CD14-positive monocyte (primary cell): ENCODE data around the gene CLDN9. TPM values are rescaled to one million over a fixed set of nuclear protein-coding genes. Genes with fewer than 3 reads are reported as not detected.
A peak's percentile ranks its signal among the peaks of the same experiment; 100 is the strongest.

Experiments
- DNase-seq, 3 donors: peaks; one replicate each; pipeline ENCODE4 v3.0.0-alpha.2; 2011 to 2022
- H2AFZ ChIP-seq: 2 replicates; pipeline ENCODE4 v1.6.0; 2012; ENCODE audit warnings: mild to moderate bottlenecking, low read depth, low read length, inconsistent platforms; ENCODE audit not compliant: insufficient read depth, poor library complexity, severe bottlenecking
- H3K27ac ChIP-seq, 2 donors: 1 replicate in 1 of 2; 2 replicates in 1 of 2; pipeline ENCODE4 v1.5.1; 2012 to 2013; ENCODE audit warnings: low read length in 2 of 2, control low read depth in 1 of 2, inconsistent platforms in 1 of 2, low read depth in 1 of 2, mild to moderate bottlenecking in 1 of 2
- H3K27me3 ChIP-seq, 2 donors: one replicate each; pipeline versions ENCODE4 v1.6.0 to v1.6.1; 2011 to 2013; ENCODE audit warnings: low read length in 2 of 2; ENCODE audit not compliant: control insufficient read depth in 2 of 2, insufficient read depth in 2 of 2
- H3K36me3 ChIP-seq, 2 donors: replicated peaks in 1 of 2; 1 replicate in 1 of 2; 2 replicates in 1 of 2; pipeline versions ENCODE4 v1.5.1 to v1.6.1; 2012 to 2013; ENCODE audit warnings: low read length in 2 of 2, control low read depth in 1 of 2, inconsistent platforms in 1 of 2, mild to moderate bottlenecking in 1 of 2; ENCODE audit not compliant: insufficient read depth in 2 of 2, control insufficient read depth in 1 of 2
- H3K4me1 ChIP-seq, 2 donors: 1 replicate in 1 of 2; 2 replicates in 1 of 2; pipeline versions ENCODE4 v1.5.1 to v1.6.1; 2012 to 2013; ENCODE audit warnings: low read length in 2 of 2, control low read depth in 1 of 2, inconsistent platforms in 1 of 2, mild to moderate bottlenecking in 1 of 2, moderate library complexity in 1 of 2; ENCODE audit not compliant: insufficient read depth in 2 of 2, control insufficient read depth in 1 of 2
- H3K4me2 ChIP-seq: replicated peaks from 2 replicates; pipeline ENCODE3; 2012; ENCODE audit warnings: low read length, moderate library complexity, mild to moderate bottlenecking; ENCODE audit not compliant: poor library complexity, severe bottlenecking; ENCODE audit errors: extremely low read depth
- H3K4me3 ChIP-seq, 3 experiments: fragments of 200-600 bp in 1 of 3; sonication (generic) in 1 of 3; replicated peaks in 1 of 3; 1 replicate in 2 of 3; 2 replicates in 1 of 3; pipeline ENCODE4 v1.5.1; 2011 to 2013; ENCODE audit warnings: low read length in 3 of 3, mild to moderate bottlenecking in 3 of 3, control low read depth in 2 of 3, low read depth in 2 of 3, inconsistent platforms in 1 of 3, moderate library complexity in 1 of 3
- H3K79me2 ChIP-seq: 2 replicates; pipeline ENCODE4 v1.6.0; 2012; ENCODE audit warnings: mild to moderate bottlenecking, control low read depth, inconsistent platforms, low read length, moderate library complexity; ENCODE audit not compliant: insufficient read depth
- H3K9ac ChIP-seq: 2 replicates; pipeline ENCODE4 v1.6.0; 2017; ENCODE audit warnings: low read length, mild to moderate bottlenecking; ENCODE audit not compliant: insufficient read depth, poor library complexity, severe bottlenecking
- H3K9me3 ChIP-seq, 2 donors: replicated peaks in 1 of 2; 1 replicate in 1 of 2; 2 replicates in 1 of 2; pipeline versions ENCODE4 v1.5.1 to v1.6.1; 2012 to 2013; ENCODE audit warnings: low read length in 2 of 2, control low read depth in 1 of 2; ENCODE audit not compliant: control insufficient read depth in 1 of 2, insufficient read depth in 1 of 2
- H4K20me1 ChIP-seq: 2 replicates; pipeline ENCODE4 v1.6.0; 2012; ENCODE audit warnings: mild to moderate bottlenecking, low read length, control low read depth, moderate library complexity; ENCODE audit not compliant: insufficient read depth
- H3K27ac Mint-ChIP-seq, 7 donors: one replicate each; pipeline ENCODE4 v1.8.0; 2020; ENCODE audit warnings: mild to moderate bottlenecking in 7 of 7, mixed read lengths in 7 of 7, moderate library complexity in 6 of 7, inconsistent platforms in 2 of 7
- H3K27me3 Mint-ChIP-seq, 3 donors: one replicate each; pipeline ENCODE4 v1.8.0; 2021 to 2022; ENCODE audit warnings: low read depth in 3 of 3, mild to moderate bottlenecking in 3 of 3, mixed read lengths in 3 of 3, moderate library complexity in 3 of 3, inconsistent platforms in 1 of 3
- H3K36me3 Mint-ChIP-seq, 2 donors: one replicate each; pipeline ENCODE4 v1.8.0; 2020; ENCODE audit warnings: mixed read lengths in 2 of 2, inconsistent platforms in 1 of 2, mild to moderate bottlenecking in 1 of 2
- H3K4me1 Mint-ChIP-seq: one replicate; pipeline ENCODE4 v1.8.0; 2020; ENCODE audit warnings: mild to moderate bottlenecking, mixed read lengths
- H3K4me3 Mint-ChIP-seq, 2 donors: one replicate each; pipeline ENCODE4 v1.8.0; 2020; ENCODE audit warnings: mild to moderate bottlenecking in 2 of 2, mixed read lengths in 2 of 2, moderate library complexity in 1 of 2
- H3K9me3 Mint-ChIP-seq, 7 donors: one replicate each; pipeline ENCODE4 v1.8.0; 2020 to 2022; ENCODE audit warnings: mixed read lengths in 7 of 7, mild to moderate bottlenecking in 6 of 7, moderate library complexity in 6 of 7, inconsistent platforms in 2 of 7
- CTCF ChIP-seq: fragments of 200-600 bp; IDR thresholded peaks from one replicate; pipeline ENCODE4 v1.8.0; 2022; ENCODE audit warnings: antibody characterized with exemption, mild to moderate bottlenecking
- WGBS: methylation state at CpG from one replicate; pipeline ENCODE4 v1.1.5; 2013; ENCODE audit warnings: missing lambda C conversion rate; ENCODE audit not compliant: insufficient coverage; 5-methylcytosine and 5-hydroxymethylcytosine counted together
- intact Hi-C, 2 donors: fragments of 100-400 bp; cut with micrococcal nuclease; formaldehyde crosslinking; loops; one replicate each; pipeline versions ENCODE4 v1.15.0 to v1.15.1; 2023
- polyA plus RNA-seq, 3 donors: library from polyadenylated mRNA; depleted of rRNA in 1 of 3; unstranded in 2 of 3; stranded (reverse) in 1 of 3; fragments of 300-500 nt in 2 of 3; fragments of >200 nt in 1 of 3; fragmentation: Illumina TruSeq in 2 of 3; gene quantifications; 1 replicate in 2 of 3; 2 replicates in 1 of 3; pipeline ENCODE4 v1.2.3, GENCODE V29; 2012 to 2021

Gene CLDN9
- polyA plus RNA-seq, 3 donors, result 2.1 TPM; not detected in 2

- no peak for DNase-seq
- peaks cover 27% of the 10 kb centered on the region for H3K4me1 Mint-ChIP-seq
- Histone ChIP-seq H3K27me3 (peaks cover 10 to 21% of the 10 kb centered on the region in 2 donors), H3K9me3 (peaks cover 0 to 8% of the 10 kb centered on the region in 2 donors), H3K36me3 (peaks cover 20 to 31% of the 10 kb centered on the region in 2 donors), H3K27ac (no peak overlapping the region), H3K4me3 (no peak overlapping the region), H3K79me2 (peaks cover 23% of the 10 kb centered on the region), H3K4me2 (peak overlapping the region; percentile 100), H3K9ac (no peak overlapping the region), H4K20me1 (peaks cover 36% of the 10 kb centered on the region), H2AFZ (no peak overlapping the region), H3K4me1 (peaks cover 30 to 46% of the 10 kb centered on the region in 2 donors)
- peaks cover 11 to 24% (median 16%) of the 10 kb centered on the region in 3 donors for H3K27me3 Mint-ChIP-seq
- H3K9me3 Mint-ChIP-seq, result peaks cover 0 to 7% (median 5%) of the 10 kb centered on the region in 7 donors
- WGBS, result 94% methylated on average over 30 of the region's 35 CpGs
- peak overlapping the region in 1 of 7 donors; percentile 69 for H3K27ac Mint-ChIP-seq
- H3K36me3 Mint-ChIP-seq, result peaks cover 15 to 29% of the 10 kb centered on the region in 2 donors
- no peak for TF ChIP-seq CTCF
- H3K4me3 Mint-ChIP-seq, result no peak overlapping the region
- intact Hi-C loops, result no loop called here
Observed at GRCh38 chr16:2971134-2971984, 41.4 kb upstream of the CLDN9 start.

GRCh38 chr16:2971985-2972784 is 40.5 kb upstream of the CLDN9 start:
- Histone ChIP-seq H3K4me2 (no peak overlapping the region), H4K20me1 (peaks cover 36% of the 10 kb centered on the region), H3K27me3 (peaks cover 9 to 15% of the 10 kb centered on the region in 2 donors), H3K4me1 (peaks cover 26 to 38% of the 10 kb centered on the region in 2 donors), H3K4me3 (no peak overlapping the region), H3K27ac (no peak overlapping the region), H2AFZ (no peak overlapping the region), H3K36me3 (peaks cover 20 to 31% of the 10 kb centered on the region in 2 donors), H3K79me2 (peaks cover 23% of the 10 kb centered on the region), H3K9ac (no peak overlapping the region), H3K9me3 (peaks cover 0 to 8% of the 10 kb centered on the region in 2 donors)
- peak overlapping the region in 1 of 7 donors; percentile 10 for H3K27ac Mint-ChIP-seq
- intact Hi-C loops, result no loop called here
- H3K27me3 Mint-ChIP-seq, result peaks cover 9 to 16% (median 13%) of the 10 kb centered on the region in 3 donors
- DNase-seq, result no peak
- H3K4me1 Mint-ChIP-seq, result peaks cover 27% of the 10 kb centered on the region
- H3K9me3 Mint-ChIP-seq, result peaks cover 0 to 7% (median 5%) of the 10 kb centered on the region in 7 donors
- WGBS, result 88% methylated on average over 11 of the region's 15 CpGs
- TF ChIP-seq CTCF, result no peak
- peaks cover 15 to 31% of the 10 kb centered on the region in 2 donors for H3K36me3 Mint-ChIP-seq
- peak overlapping the region in 1 of 2 donors; percentile 12 for H3K4me3 Mint-ChIP-seq
